Lower leg skin (tissue), 4 donors: ENCODE data around the gene C3orf70. TPM values are rescaled to one million over a fixed set of nuclear protein-coding genes. Genes with fewer than 3 reads are reported as not detected.

Source experiments
- DNase-seq, 2 donors: peaks; one replicate each; pipeline ENCODE4 v3.0.0-alpha.2; 2019; ENCODE audit warnings: low spot score in 2 of 2
- H3K4me3 ChIP-seq: fragments of 200-600 bp; sonication (generic); 2 replicates; pipeline ENCODE4 v1.5.1; 2017; ENCODE audit warnings: mild to moderate bottlenecking, low read depth; ENCODE audit not compliant: poor library complexity, severe bottlenecking
- POLR2A ChIP-seq, 2 donors: fragments of 450-650 bp; IDR thresholded peaks; one replicate each; pipeline ENCODE4 v1.6.1; 2016 to 2017; ENCODE audit warnings: antibody characterized with exemption in 2 of 2, mild to moderate bottlenecking in 1 of 2, moderate library complexity in 1 of 2
- WGBS, 2 donors: methylation state at CpG; one replicate each; pipeline ENCODE4 v1.1.5; 2018; 5-methylcytosine and 5-hydroxymethylcytosine counted together
- intact Hi-C: fragments of 100-400 bp; cut with DNase I; formaldehyde crosslinking; loops from one replicate; pipeline ENCODE4 v1.15.0; 2023; ENCODE audit warnings: low total_unique reads
- total RNA-seq, 4 donors: library from RNA; depleted of rRNA; stranded (reverse); fragments of >200 nt; gene quantifications; one replicate each; pipeline ENCODE4 v1.1.0, GENCODE V29; 2016
- TF ChIP-seq, protein P1 (sequence below), 3 donors: fragments of 450-650 bp; IDR thresholded peaks; one replicate each; pipeline ENCODE4 v1.5.1; 2016; ENCODE audit warnings: antibody characterized with exemption in 3 of 3, mild to moderate bottlenecking in 3 of 3, moderate library complexity in 2 of 3

The C3orf70 gene
- total RNA-seq, 4 donors from 2014 or later, result 0.84 to 5.5 (median 4.3) TPM

GRCh38 chr3:185164428-185165217 lies 11.8 kb upstream of the C3orf70 start:
- 63 to 72% methylated on average over 6 of the region's 6 CpGs for WGBS, 2 donors
- TF ChIP-seq POLR2A (IDR thresholded peaks at IDR 0.05), result no peak
- TF ChIP-seq, protein P1, sequence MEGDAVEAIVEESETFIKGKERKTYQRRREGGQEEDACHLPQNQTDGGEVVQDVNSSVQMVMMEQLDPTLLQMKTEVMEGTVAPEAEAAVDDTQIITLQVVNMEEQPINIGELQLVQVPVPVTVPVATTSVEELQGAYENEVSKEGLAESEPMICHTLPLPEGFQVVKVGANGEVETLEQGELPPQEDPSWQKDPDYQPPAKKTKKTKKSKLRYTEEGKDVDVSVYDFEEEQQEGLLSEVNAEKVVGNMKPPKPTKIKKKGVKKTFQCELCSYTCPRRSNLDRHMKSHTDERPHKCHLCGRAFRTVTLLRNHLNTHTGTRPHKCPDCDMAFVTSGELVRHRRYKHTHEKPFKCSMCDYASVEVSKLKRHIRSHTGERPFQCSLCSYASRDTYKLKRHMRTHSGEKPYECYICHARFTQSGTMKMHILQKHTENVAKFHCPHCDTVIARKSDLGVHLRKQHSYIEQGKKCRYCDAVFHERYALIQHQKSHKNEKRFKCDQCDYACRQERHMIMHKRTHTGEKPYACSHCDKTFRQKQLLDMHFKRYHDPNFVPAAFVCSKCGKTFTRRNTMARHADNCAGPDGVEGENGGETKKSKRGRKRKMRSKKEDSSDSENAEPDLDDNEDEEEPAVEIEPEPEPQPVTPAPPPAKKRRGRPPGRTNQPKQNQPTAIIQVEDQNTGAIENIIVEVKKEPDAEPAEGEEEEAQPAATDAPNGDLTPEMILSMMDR (IDR thresholded peaks at IDR 0.05), result no peak
- intact Hi-C loops, result no loop called here
- H3K4me3 ChIP-seq, result no peak overlapping the region
- no peak for DNase-seq

DNA sequence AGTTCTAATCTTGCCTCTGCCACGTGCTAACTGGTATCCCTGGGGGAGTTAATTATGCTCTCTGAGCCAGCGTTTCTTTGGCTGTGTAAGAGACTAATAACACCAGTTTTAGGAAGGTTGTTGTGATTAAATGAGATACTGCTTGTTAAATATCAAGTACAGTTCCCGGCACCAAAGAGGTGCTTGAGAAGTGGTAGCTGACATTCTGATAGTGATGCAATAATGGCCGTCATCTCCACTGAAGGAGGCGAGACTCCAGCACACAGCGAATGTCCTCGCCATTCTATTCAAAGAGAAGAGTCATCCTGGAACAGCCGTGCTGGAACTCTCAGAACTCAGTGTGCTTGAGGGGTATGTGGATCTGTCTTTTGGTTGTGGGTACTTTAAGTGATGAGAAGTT lies 9.8 kb upstream of the C3orf70 start:
- 79 to 83% methylated on average over 8 of the region's 8 CpGs for whole genome bisulfite sequencing, 2 donors
- no peak overlapping the region for H3K4me3 ChIP-seq
- TF ChIP-seq POLR2A (IDR thresholded peaks at IDR 0.05), result no peak
- TF ChIP-seq, protein P1 (IDR thresholded peaks at IDR 0.05), result no peak
- no peak for DNase-seq
- intact Hi-C loops, result no loop called here

- no peak for DNase-seq
- TF ChIP-seq POLR2A (IDR thresholded peaks at IDR 0.05), result no peak
- TF ChIP-seq, protein P1 (IDR thresholded peaks at IDR 0.05), result no peak
- no peak overlapping the region for H3K4me3 ChIP-seq
- intact Hi-C loops, result no loop called here
- 63 to 72% methylated on average over 5 of the region's 5 CpGs for WGBS, 2 donors
These were observed 8.9 kb upstream of the C3orf70 start for GRCh38 chr3:185161761-185162160.

DNA sequence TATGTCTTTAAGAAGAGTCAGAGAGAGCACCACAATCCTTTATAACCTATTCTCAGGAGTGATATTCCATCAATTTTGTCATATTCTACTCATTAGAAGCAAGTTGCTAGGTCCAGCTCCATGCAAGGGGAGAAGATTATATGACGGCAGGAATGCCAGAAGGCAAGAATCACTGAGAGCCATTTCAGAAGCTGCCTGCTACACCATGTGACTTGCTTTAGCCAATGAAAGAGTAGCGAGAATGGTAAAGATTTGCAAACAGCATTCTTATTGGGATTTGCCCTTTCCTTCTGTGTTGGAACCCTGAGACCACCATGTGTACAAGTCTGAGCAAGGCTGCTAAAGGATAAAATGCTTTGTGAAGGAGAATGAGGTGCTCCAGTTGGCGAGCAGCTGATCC lies 4.5 kb upstream of the C3orf70 start:
- 90 to 91% methylated on average over 3 of the region's 3 CpGs for WGBS, 2 donors
- H3K4me3 ChIP-seq, result no peak overlapping the region
- intact Hi-C loops, result no loop called here
- no peak for DNase-seq
- no peak for TF ChIP-seq POLR2A (IDR thresholded peaks at IDR 0.05)
- TF ChIP-seq, protein P1 (IDR thresholded peaks at IDR 0.05), result no peak

DNA sequence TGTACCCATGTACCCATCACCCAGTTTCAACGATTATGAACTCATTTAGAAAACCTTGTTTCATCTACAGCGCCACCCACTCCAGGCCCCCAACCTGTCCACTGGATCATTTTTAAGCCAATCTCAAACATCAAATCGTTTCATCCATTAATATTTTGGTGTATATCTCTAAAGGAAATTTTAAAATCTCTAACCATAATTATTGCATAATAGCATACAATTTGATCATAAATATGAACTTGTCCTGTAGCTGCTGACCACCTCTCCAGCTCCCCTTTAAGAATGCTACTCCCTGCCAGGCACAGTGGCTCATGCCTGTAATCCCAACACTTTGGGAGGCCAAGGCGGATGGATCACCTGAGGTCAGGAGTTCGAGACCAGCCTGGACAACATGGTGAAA lies 2.8 kb upstream of the C3orf70 start:
- no peak for DNase-seq
- WGBS, 2 donors, result 96 to 99% methylated on average over 5 of the region's 5 CpGs
- H3K4me3 ChIP-seq, result no peak overlapping the region
- intact Hi-C loops, result no loop called here
- TF ChIP-seq, protein P1 (IDR thresholded peaks at IDR 0.05), result no peak
- TF ChIP-seq POLR2A (IDR thresholded peaks at IDR 0.05), result no peak
